NT2/D1 (cell line): Measurements from ENCODE around the gene ZC3HAV1L.

Experiments
- SUZ12 ChIP-seq: IDR thresholded peaks from 2 replicates; pipeline ENCODE4 v1.6.1; 2011; ENCODE audit not compliant: insufficient read length, insufficient read depth; ENCODE audit errors: extremely low read depth
- YY1 ChIP-seq: IDR thresholded peaks from 2 replicates; pipeline ENCODE4 v1.6.1; 2011; ENCODE audit not compliant: insufficient read length, insufficient read depth

DNA sequence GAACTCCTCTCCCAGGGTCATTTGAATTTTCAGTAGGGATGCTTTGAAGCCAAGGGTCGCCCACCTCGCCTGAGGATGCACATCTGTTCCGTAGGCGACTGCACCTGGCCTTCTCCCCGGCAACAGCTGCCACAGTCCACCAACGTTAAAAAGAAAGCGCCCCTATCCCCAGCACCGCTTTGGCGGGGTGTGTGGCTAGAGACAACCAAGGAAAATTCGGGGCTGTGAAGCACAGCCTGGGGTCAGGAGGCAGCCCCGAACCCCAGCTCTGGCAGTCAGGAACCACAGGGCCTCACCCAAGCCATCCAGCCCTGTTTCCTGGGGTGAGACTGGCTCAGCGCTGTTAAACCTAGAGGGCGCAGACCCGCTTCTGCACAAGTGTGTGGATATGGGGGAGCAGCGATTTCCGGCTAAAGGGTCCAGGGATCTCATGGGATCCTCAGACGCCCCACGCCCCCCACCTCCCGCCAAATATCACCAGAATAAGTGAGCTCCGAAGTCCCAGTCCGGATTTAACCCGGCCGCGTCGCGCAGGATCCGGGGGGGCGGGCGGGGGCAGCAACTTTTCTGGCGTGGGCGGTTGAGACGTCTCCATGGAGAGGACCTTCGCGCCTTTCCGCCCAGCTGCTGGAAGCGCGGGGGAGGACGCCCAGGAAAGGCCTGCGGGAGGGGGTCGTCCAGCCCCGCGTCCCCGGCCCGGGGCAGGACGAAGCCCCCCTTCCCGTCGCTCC lies 822 bp downstream of the ZC3HAV1L start:
- no peak for TF ChIP-seq YY1
- TF ChIP-seq SUZ12, result no peak
